ENCODE results near the gene SLIT3.

SLIT3 gene

DNA sequence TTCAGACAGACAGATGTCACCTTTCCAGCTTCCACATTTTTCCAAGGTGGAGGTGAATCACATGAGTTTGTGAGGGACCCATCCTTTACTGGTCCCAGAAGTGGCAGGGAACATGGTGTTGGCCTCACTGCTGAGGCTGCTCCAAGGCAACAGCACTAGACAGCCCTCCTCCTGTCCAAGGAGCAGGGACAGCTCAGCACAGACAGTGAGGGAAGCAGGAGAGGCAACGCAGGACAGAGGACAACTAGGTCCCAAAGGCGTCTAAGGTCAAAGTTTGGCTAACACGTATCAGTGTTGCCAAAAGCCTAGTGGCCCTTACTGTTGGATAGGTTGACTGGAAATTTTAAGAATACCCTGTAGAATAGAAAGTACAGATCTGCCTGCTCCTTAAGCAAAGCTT, 470.1 kb downstream of the SLIT3 start:
- H3K4me1 ChIP-seq = no peaks in the 10 kb centered on the region
- no peak overlapping the region for H3K9ac ChIP-seq
- H3K9me3 ChIP-seq (ENCODE audit: control insufficient read depth, low read length) = no peaks in the 10 kb centered on the region
- no peaks in the 10 kb centered on the region for H3K79me2 ChIP-seq
- no peak overlapping the region for H3K4me2 ChIP-seq (ENCODE audit: low read length)
- no peak overlapping the region for H3K27ac ChIP-seq
- no peak overlapping the region for H2AFZ ChIP-seq
- no peaks in the 10 kb centered on the region for H3K36me3 ChIP-seq (ENCODE audit: control insufficient read depth, insufficient read depth, low read length)
- no peaks in the 10 kb centered on the region for H3K27me3 ChIP-seq (ENCODE audit: control insufficient read depth, insufficient read depth, low read length)
- TF ChIP-seq, protein P1, sequence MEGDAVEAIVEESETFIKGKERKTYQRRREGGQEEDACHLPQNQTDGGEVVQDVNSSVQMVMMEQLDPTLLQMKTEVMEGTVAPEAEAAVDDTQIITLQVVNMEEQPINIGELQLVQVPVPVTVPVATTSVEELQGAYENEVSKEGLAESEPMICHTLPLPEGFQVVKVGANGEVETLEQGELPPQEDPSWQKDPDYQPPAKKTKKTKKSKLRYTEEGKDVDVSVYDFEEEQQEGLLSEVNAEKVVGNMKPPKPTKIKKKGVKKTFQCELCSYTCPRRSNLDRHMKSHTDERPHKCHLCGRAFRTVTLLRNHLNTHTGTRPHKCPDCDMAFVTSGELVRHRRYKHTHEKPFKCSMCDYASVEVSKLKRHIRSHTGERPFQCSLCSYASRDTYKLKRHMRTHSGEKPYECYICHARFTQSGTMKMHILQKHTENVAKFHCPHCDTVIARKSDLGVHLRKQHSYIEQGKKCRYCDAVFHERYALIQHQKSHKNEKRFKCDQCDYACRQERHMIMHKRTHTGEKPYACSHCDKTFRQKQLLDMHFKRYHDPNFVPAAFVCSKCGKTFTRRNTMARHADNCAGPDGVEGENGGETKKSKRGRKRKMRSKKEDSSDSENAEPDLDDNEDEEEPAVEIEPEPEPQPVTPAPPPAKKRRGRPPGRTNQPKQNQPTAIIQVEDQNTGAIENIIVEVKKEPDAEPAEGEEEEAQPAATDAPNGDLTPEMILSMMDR (IDR thresholded peaks at IDR 0.05) = no peak
- no peak overlapping the region for H3K4me3 ChIP-seq (ENCODE audit: low read depth, low read length)

DNA sequence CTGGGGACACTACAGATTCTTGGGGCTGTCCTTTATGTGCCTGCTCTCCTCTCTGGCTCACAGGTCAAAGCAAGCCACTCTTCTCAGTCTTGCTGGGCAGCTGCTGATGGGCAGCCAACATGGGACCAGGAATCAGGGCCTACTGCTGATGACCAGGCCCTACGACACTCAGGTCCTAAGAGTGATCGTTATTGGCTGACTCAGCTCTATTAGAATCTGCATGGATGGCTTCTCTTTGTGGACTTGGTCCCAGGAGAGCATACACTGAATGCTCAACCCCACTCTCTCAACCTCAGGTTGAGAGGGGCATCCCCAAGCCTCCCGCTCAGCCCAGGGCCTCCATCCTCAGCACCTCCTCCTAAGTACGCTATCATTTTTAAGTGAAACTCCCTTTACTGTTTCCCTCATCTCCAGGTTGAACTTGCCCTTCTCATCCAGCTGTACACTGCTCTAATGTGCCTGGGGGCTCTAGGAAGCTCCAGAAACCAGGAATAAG, 471.0 kb downstream of the SLIT3 start:
- Histone ChIP-seq H3K4me2 (ENCODE audit: low read length) (no peak overlapping the region), H3K79me2 (no peaks in the 10 kb centered on the region), H3K27me3 (ENCODE audit: control insufficient read depth, insufficient read depth, low read length) (no peaks in the 10 kb centered on the region), H3K27ac (no peak overlapping the region), H3K9ac (no peak overlapping the region), H3K9me3 (ENCODE audit: control insufficient read depth, low read length) (no peaks in the 10 kb centered on the region), H3K36me3 (ENCODE audit: control insufficient read depth, insufficient read depth, low read length) (no peaks in the 10 kb centered on the region), H3K4me1 (no peaks in the 10 kb centered on the region), H3K4me3 (ENCODE audit: low read depth, low read length) (no peak overlapping the region), H2AFZ (no peak overlapping the region)
- TF ChIP-seq, protein P1 (IDR thresholded peaks at IDR 0.05) = no peak

DNA sequence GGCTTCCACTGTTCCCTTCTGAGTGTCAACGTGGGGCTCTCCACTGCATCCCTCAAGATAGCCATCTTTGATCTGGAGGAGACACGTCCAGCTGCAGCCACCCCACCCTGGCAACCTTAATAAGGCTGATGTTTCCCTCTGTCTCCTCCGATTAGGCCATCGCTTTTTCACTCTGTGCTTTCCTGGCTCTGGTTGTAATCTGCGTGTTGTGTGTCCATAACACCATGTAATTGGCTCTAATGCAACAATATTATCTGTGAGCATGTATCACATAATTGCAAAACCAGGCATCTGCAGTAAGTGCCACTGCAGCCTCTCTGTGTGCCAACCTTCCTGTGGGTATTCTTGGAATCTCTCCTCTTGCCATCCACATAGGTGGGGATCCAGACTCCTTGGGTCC, 471.9 kb downstream of the SLIT3 start:
- Histone ChIP-seq H3K9ac (no peak overlapping the region), H2AFZ (no peak overlapping the region), H3K4me2 (ENCODE audit: low read length) (no peak overlapping the region), H3K79me2 (peaks cover 3% of the 10 kb centered on the region), H3K4me3 (ENCODE audit: low read depth, low read length) (no peak overlapping the region), H3K36me3 (ENCODE audit: control insufficient read depth, insufficient read depth, low read length) (no peaks in the 10 kb centered on the region), H3K27ac (no peak overlapping the region), H3K9me3 (ENCODE audit: control insufficient read depth, low read length) (no peaks in the 10 kb centered on the region), H3K4me1 (no peaks in the 10 kb centered on the region), H3K27me3 (ENCODE audit: control insufficient read depth, insufficient read depth, low read length) (no peaks in the 10 kb centered on the region)
- TF ChIP-seq, protein P1 (IDR thresholded peaks at IDR 0.05) = no peak

DNA sequence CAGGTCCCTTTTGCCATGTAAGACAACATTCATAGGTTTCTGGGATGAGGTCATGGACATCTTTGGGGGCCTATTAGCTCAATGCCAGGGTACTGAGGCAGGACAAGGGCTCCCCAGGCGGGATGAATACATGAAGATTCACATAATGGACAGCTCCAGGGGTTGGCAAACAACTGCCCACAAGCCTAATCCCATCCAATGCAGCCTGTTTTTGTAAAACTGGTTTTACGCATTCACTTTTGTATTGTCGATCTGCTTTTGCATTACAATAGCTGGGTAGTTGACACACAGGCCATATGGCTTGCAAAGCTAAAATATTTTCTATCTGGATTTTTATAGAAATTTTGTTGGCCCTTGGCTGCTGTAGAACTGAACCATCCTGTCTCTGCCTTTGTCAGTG, 473.3 kb downstream of the SLIT3 start:
- H3K27me3 ChIP-seq (ENCODE audit: control insufficient read depth, insufficient read depth, low read length) = no peaks in the 10 kb centered on the region
- H2AFZ ChIP-seq = no peak overlapping the region
- no peak overlapping the region for H3K4me3 ChIP-seq (ENCODE audit: low read depth, low read length)
- no peak overlapping the region for H3K4me2 ChIP-seq (ENCODE audit: low read length)
- TF ChIP-seq, protein P1 (IDR thresholded peaks at IDR 0.05) = no peak
- no peak overlapping the region for H3K27ac ChIP-seq
- H3K9ac ChIP-seq = no peak overlapping the region
- no peaks in the 10 kb centered on the region for H3K9me3 ChIP-seq (ENCODE audit: control insufficient read depth, low read length)
- H3K36me3 ChIP-seq (ENCODE audit: control insufficient read depth, insufficient read depth, low read length) = no peaks in the 10 kb centered on the region
- H3K79me2 ChIP-seq = peaks cover 6% of the 10 kb centered on the region
- peaks cover 6% of the 10 kb centered on the region for H3K4me1 ChIP-seq

DNA sequence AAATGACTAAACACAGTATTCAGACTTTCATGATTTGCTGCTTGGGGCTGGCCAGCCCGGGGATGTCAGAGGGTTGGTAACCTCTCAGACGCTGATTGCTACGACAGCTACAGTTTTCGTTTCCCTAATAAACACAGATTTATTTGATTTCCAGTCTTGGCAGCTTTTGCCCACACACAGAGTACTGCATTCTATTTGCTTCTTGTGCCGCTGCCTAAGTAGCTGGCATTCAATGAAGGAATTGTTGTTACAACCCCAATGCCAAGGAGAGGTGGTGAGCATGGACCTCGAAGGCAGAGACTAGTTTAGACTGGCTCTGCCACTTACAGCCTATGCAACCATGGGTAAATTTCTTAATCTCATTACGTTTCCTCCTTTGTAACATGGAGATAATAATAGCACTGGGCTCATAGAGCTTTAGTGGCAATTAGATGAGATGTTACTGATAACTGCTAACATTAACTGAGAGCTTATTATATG, 474.7 kb downstream of the SLIT3 start:
- Histone ChIP-seq H3K4me1 (peaks cover 15% of the 10 kb centered on the region), H3K4me3 (ENCODE audit: low read depth, low read length) (no peak overlapping the region), H3K9ac (no peak overlapping the region), H3K27me3 (ENCODE audit: control insufficient read depth, insufficient read depth, low read length) (no peaks in the 10 kb centered on the region), H3K4me2 (ENCODE audit: low read length) (no peak overlapping the region), H3K27ac (no peak overlapping the region), H3K36me3 (ENCODE audit: control insufficient read depth, insufficient read depth, low read length) (no peaks in the 10 kb centered on the region), H3K79me2 (peaks cover 6% of the 10 kb centered on the region), H2AFZ (no peak overlapping the region), H3K9me3 (ENCODE audit: control insufficient read depth, low read length) (no peaks in the 10 kb centered on the region)
- TF ChIP-seq, protein P1 (IDR thresholded peaks at IDR 0.05) = no peak
